K562 (cell line): Measurements from ENCODE around the gene SEC61A2.

Experiments used
- BRF2 ChIP-seq: IDR thresholded peaks from 3 replicates; pipeline ENCODE4 v1.6.1; 2011; ENCODE audit warnings: borderline replicate concordance, mild to moderate bottlenecking; ENCODE audit not compliant: insufficient read length, insufficient read depth
- CTCF ChIP-seq, 3 experiments: IDR thresholded peaks in 2 of 3; conservative IDR thresholded peaks in 1 of 3; 2 replicates each; pipeline ENCODE4 v1.5.1; 2011 to 2012; ENCODE audit warnings: low read length in 3 of 3, mild to moderate bottlenecking in 3 of 3, control low read depth in 2 of 3, improper control_type of control experiment in 1 of 3, inconsistent platforms in 1 of 3, low read depth in 1 of 3, mixed read lengths in 1 of 3, moderate library complexity in 1 of 3; ENCODE audit not compliant: insufficient read depth in 2 of 3
- EZH2 ChIP-seq: IDR thresholded peaks from 2 replicates; pipeline ENCODE4 v1.6.1; 2012; ENCODE audit warnings: low read depth, mild to moderate bottlenecking, inconsistent platforms, low read length, borderline replicate concordance
- HDAC8 ChIP-seq: fragments of 450-650 bp; IDR thresholded peaks from 2 replicates; pipeline ENCODE4 v1.6.1; 2016; ENCODE audit warnings: mild to moderate bottlenecking, missing genetic modification characterization, moderate library complexity, missing compliant biosample characterization
- NCOA4 ChIP-seq: fragments of 450-650 bp; IDR thresholded peaks from 2 replicates; pipeline ENCODE4 v1.6.1; 2018; ENCODE audit warnings: mild to moderate bottlenecking; ENCODE audit not compliant: partially characterized antibody
- RBM39 ChIP-seq: fragments of 200-400 bp; formaldehyde crosslinking; optimal IDR thresholded peaks from 2 replicates; pipeline ENCODE3; 2018; ENCODE audit warnings: low read depth, low read length
- SP1 ChIP-seq: sonication (generic); formaldehyde crosslinking; IDR thresholded peaks from 2 replicates; pipeline ENCODE4 v1.8.1; 2022; ENCODE audit warnings: mild to moderate bottlenecking, missing genetic modification reagents
- SRF ChIP-seq, 2 experiments: fragments of 250-450, 450-650 bp in 1 of 2; sonication (Bioruptor Pico) in 1 of 2; sonication (generic) in 1 of 2; formaldehyde crosslinking; IDR thresholded peaks; 2 replicates each; pipeline versions ENCODE4 v1.5.0 to v1.5.1; 2020 to 2022; ENCODE audit warnings: mild to moderate bottlenecking in 1 of 2, missing genetic modification reagents in 1 of 2
- ZNF41 ChIP-seq: fragments of 250-450 bp; sonication (Bioruptor Pico); conservative IDR thresholded peaks from 2 replicates; pipeline ENCODE4 v1.4.0; 2020; ENCODE audit warnings: mild to moderate bottlenecking

- TF ChIP-seq EZH2 = no peak
- no peak for TF ChIP-seq HDAC8 (tag)
- no peak for TF ChIP-seq SP1
- TF ChIP-seq NCOA4 = no peak
- TF ChIP-seq RBM39 = no peak
- no peak for TF ChIP-seq CTCF (IDR thresholded peaks at IDR 0.05 in 2 of 3, conservative IDR thresholded peaks at IDR 0.05 in 1 of 3; ENCODE audit: insufficient read depth in 2 of 3, low read depth in 1 of 3, low read length in 3 of 3)
- TF ChIP-seq SRF (CRISPR knock-in tag; IDR thresholded peaks at IDR 0.05) = no peak
- TF ChIP-seq BRF2 = no peak
- TF ChIP-seq ZNF41 (CRISPR knock-in tag) = no peak
Observed at GRCh38 chr10:12200850-12201249, 71.4 kb downstream of the SEC61A2 start.
